HL-60 (cell line): ENCODE measurements around the gene POM121.
"Not testable (repeated sequence)": the region's sequence is repeated elsewhere in the genome, so short reads cannot be mapped to it uniquely, and the experiment has no call there.

Source experiments
- GABPA ChIP-seq: IDR thresholded peaks from 2 replicates; pipeline ENCODE4 v1.6.1; 2012; ENCODE audit warnings: low read depth
- POLR2AphosphoS5 ChIP-seq: IDR thresholded peaks from 2 replicates; pipeline ENCODE4 v1.6.1; 2012; ENCODE audit warnings: low read depth
- TF ChIP-seq, protein P1 (sequence below): IDR thresholded peaks from one replicate; pipeline ENCODE4 v1.5.1; 2011; ENCODE audit warnings: low read length, control low read depth, inconsistent platforms; ENCODE audit not compliant: insufficient read depth

DNA sequence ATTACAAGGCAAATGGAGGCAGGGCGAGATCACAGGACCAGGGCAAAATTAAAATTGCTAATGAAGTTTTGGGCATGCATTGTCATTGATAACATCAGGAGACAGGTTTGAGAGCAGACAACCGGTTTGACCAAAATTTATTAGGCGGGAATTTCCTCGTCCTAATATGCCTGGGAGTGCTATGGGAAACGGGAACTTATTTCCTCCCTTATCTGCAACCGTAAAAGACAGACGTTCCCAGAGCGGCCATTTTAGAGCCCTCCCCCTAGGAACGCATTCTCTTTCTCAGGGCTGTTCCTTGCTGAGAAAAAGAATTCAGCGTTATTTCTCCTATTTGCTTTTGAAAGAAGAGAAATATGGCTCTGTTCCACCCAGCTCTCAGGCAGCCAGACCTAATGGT is 16.5 kb upstream of the POM121 start:
- TF ChIP-seq, protein P1, sequence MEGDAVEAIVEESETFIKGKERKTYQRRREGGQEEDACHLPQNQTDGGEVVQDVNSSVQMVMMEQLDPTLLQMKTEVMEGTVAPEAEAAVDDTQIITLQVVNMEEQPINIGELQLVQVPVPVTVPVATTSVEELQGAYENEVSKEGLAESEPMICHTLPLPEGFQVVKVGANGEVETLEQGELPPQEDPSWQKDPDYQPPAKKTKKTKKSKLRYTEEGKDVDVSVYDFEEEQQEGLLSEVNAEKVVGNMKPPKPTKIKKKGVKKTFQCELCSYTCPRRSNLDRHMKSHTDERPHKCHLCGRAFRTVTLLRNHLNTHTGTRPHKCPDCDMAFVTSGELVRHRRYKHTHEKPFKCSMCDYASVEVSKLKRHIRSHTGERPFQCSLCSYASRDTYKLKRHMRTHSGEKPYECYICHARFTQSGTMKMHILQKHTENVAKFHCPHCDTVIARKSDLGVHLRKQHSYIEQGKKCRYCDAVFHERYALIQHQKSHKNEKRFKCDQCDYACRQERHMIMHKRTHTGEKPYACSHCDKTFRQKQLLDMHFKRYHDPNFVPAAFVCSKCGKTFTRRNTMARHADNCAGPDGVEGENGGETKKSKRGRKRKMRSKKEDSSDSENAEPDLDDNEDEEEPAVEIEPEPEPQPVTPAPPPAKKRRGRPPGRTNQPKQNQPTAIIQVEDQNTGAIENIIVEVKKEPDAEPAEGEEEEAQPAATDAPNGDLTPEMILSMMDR: not testable (repeated sequence)
- TF ChIP-seq POLR2AphosphoS5, GABPA: not testable (repeated sequence)
